Esophagus muscularis mucosa (tissue), 3 donors: ENCODE results near the gene NUP160.

Source experiments
- POLR2A ChIP-seq: fragments of 450-650 bp; IDR thresholded peaks from one replicate; pipeline ENCODE4 v1.6.1; 2017; ENCODE audit warnings: antibody characterized with exemption, moderate library complexity, mild to moderate bottlenecking, low read depth
- POLR2AphosphoS5 ChIP-seq, 2 donors: sonication (generic); formaldehyde crosslinking; IDR thresholded peaks; one replicate each; pipeline ENCODE4 v1.6.1; 2017; ENCODE audit warnings: antibody characterized with exemption in 2 of 2
- TF ChIP-seq, protein P1 (sequence below), 3 experiments: fragments of 200-600 bp in 2 of 3; fragments of 450-650 bp in 1 of 3; sonication (generic) in 2 of 3; IDR thresholded peaks; one replicate each; pipeline ENCODE4 v1.5.1; 2017 to 2019; ENCODE audit warnings: antibody characterized with exemption in 3 of 3, mild to moderate bottlenecking in 2 of 3, moderate library complexity in 1 of 3

DNA sequence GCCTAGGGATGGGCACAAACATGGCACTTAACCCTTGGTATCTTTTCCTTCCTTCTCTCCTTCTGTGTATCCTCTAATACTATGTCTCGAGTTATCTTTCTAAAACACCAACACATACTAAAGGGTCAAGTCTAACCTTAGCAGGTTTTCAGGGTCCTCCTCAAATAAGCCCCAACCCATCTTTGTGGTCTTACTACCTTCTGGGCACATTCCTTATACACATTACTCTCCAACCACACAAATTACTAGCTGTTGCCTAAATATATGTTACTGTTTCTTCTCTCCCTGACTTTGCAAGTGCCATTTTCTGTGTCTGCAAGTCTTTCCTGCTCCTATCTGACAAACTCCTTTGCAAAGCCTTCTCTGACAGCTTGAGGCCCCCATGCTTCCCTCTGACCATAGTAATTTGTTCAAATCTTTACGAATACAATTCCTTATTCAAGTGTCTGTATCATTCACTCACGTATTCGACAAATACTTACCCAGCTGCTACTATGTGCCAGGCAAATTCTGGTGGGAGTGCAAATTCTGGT lies 15.8 kb upstream of the NUP160 start:
- TF ChIP-seq, protein P1, sequence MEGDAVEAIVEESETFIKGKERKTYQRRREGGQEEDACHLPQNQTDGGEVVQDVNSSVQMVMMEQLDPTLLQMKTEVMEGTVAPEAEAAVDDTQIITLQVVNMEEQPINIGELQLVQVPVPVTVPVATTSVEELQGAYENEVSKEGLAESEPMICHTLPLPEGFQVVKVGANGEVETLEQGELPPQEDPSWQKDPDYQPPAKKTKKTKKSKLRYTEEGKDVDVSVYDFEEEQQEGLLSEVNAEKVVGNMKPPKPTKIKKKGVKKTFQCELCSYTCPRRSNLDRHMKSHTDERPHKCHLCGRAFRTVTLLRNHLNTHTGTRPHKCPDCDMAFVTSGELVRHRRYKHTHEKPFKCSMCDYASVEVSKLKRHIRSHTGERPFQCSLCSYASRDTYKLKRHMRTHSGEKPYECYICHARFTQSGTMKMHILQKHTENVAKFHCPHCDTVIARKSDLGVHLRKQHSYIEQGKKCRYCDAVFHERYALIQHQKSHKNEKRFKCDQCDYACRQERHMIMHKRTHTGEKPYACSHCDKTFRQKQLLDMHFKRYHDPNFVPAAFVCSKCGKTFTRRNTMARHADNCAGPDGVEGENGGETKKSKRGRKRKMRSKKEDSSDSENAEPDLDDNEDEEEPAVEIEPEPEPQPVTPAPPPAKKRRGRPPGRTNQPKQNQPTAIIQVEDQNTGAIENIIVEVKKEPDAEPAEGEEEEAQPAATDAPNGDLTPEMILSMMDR (IDR thresholded peaks at IDR 0.05): no peak
- TF ChIP-seq POLR2AphosphoS5 (IDR thresholded peaks at IDR 0.05): no peak
- no peak for TF ChIP-seq POLR2A
